Gastroesophageal sphincter (tissue), 4 donors: ENCODE data around the gene KIRREL3. TPM values are rescaled to one million over a fixed set of nuclear protein-coding genes. Genes with fewer than 3 reads are reported as not detected.

ENCODE experiments used
- ATAC-seq: fragments of 150-250 bp; one replicate; pipeline ENCODE4 v1.9.1; 2016; ENCODE audit warnings: mild to moderate bottlenecking, moderate library complexity
- H3K27ac ChIP-seq, 4 donors: fragments of 200-600 bp; sonication (generic) in 3 of 4; 1 replicate in 3 of 4; 2 replicates in 1 of 4; pipeline ENCODE4 v1.5.1; 2016 to 2019
- H3K27me3 ChIP-seq: fragments of 200-600 bp; sonication (generic); one replicate; pipeline ENCODE4 v1.5.1; 2019
- H3K36me3 ChIP-seq, 2 donors: fragments of 200-600 bp; sonication (generic); one replicate each; pipeline ENCODE4 v1.5.1; 2019; ENCODE audit warnings: control low read depth in 1 of 2
- H3K4me1 ChIP-seq, 3 donors: fragments of 200-600 bp; sonication (generic); 1 replicate in 2 of 3; 2 replicates in 1 of 3; pipeline ENCODE4 v1.5.1; 2016 to 2019; ENCODE audit warnings: control low read depth in 2 of 3
- H3K4me3 ChIP-seq, 2 donors: fragments of 200-600 bp; sonication (generic); one replicate each; pipeline ENCODE4 v1.5.1; 2019; ENCODE audit warnings: mild to moderate bottlenecking in 1 of 2, moderate library complexity in 1 of 2
- H3K9me3 ChIP-seq, 3 donors: fragments of 200-600 bp; sonication (generic); one replicate each; pipeline ENCODE4 v1.5.1; 2017 to 2019; ENCODE audit warnings: control low read depth in 2 of 3
- CTCF ChIP-seq, 4 experiments: fragments of 200-600 bp in 2 of 4; fragments of 450-650 bp in 2 of 4; sonication (generic) in 1 of 4; IDR thresholded peaks; one replicate each; pipeline ENCODE4 v1.5.1; 2017 to 2019; ENCODE audit warnings: antibody characterized with exemption in 4 of 4, mild to moderate bottlenecking in 2 of 4, moderate library complexity in 2 of 4
- EP300 ChIP-seq: sonication (generic); formaldehyde crosslinking; IDR thresholded peaks from one replicate; pipeline ENCODE4 v1.6.1; 2017; ENCODE audit warnings: antibody characterized with exemption, mild to moderate bottlenecking
- POLR2A ChIP-seq, 2 donors: fragments of 450-650 bp; IDR thresholded peaks; one replicate each; pipeline ENCODE4 v1.6.1; 2017; ENCODE audit warnings: antibody characterized with exemption in 2 of 2, mild to moderate bottlenecking in 2 of 2, moderate library complexity in 1 of 2
- POLR2AphosphoS5 ChIP-seq: sonication (generic); formaldehyde crosslinking; IDR thresholded peaks from one replicate; pipeline ENCODE4 v1.6.1; 2017; ENCODE audit warnings: antibody characterized with exemption
- WGBS, 2 donors: methylation state at CpG; one replicate each; pipeline ENCODE4 v1.1.5; 2018; ENCODE audit warnings: low coverage in 1 of 2; 5-methylcytosine and 5-hydroxymethylcytosine counted together
- total RNA-seq, 4 donors: library from RNA; depleted of rRNA; stranded (reverse); fragments of >200 nt; gene quantifications; one replicate each; pipeline ENCODE4 v1.1.0, GENCODE V29; 2016

KIRREL3 gene
- total RNA-seq, 4 donors from 2014 or later: 0.54 to 3.9 (median 1.4) TPM

DNA sequence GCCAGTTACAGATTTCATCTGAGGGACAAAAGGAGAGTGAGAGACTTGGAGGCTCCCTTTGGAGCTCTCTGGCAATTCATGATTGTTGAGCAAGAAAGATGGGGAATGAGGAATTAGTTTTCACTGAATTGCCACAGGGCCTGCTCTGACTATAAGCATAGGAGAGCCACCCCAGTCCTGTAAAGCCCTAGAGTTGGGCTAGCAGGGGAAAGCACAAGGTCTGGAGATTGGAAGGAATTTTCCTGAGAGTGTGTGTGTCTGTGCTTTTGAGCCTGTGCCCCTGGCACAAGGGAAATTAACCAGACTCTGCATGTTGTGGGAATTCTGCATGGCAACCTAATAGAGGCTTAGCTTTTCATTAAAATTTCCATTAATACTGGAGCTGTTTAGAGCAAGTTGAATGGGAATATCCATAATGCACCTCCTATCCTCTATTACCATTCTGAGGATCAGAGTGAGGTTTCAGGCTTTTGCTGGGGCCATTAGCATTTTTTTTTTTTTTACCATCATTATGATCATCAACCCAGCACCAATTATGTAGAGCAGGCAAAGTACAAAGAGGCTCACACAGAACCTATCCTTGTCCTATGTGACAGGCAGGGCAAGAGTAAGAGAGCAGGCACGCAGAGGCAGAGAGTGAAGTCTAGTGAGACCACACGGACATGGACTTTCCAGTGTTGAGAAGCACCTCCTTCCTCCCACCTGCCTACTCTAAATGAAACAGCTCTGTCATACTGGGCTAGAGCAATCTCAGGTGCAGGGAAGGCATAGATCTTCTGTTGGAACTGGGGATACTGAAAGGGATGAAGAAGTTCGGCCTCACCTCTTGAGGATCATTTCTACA lies 336.6 kb downstream of the KIRREL3 start:
- no peak overlapping the region for H3K27ac ChIP-seq
- no peak for TF ChIP-seq POLR2AphosphoS5
- no peak for TF ChIP-seq POLR2A (IDR thresholded peaks at IDR 0.05)
- no peak for TF ChIP-seq CTCF (IDR thresholded peaks at IDR 0.05)
- no peak for TF ChIP-seq EP300
- no peak overlapping the region for H3K4me3 ChIP-seq
- ATAC-seq: no peak
- peaks cover 24% of the 10 kb centered on the region for H3K27me3 ChIP-seq
- H3K4me1 ChIP-seq: no peaks in the 10 kb centered on the region
- no CpG with 5 or more reads among the region's 3 CpGs for WGBS, 2 donors
- H3K9me3 ChIP-seq: no peaks in the 10 kb centered on the region
- no peaks in the 10 kb centered on the region for H3K36me3 ChIP-seq

- Histone ChIP-seq H3K27me3 (peaks cover 11% of the 10 kb centered on the region), H3K36me3 (no peaks in the 10 kb centered on the region), H3K9me3 (no peaks in the 10 kb centered on the region), H3K4me1 (no peaks in the 10 kb centered on the region), H3K27ac (no peak overlapping the region), H3K4me3 (no peak overlapping the region)
- ATAC-seq: no peak
- 40 to 65% methylated on average over 4 to 8 of the region's 8 CpGs for WGBS, 2 donors
- no peak for TF ChIP-seq EP300
- TF ChIP-seq POLR2A (IDR thresholded peaks at IDR 0.05): no peak
- TF ChIP-seq POLR2AphosphoS5: no peak
- no peak for TF ChIP-seq CTCF (IDR thresholded peaks at IDR 0.05)
These were observed 338.4 kb downstream of the KIRREL3 start for GRCh38 chr11:126662035-126662790.

DNA sequence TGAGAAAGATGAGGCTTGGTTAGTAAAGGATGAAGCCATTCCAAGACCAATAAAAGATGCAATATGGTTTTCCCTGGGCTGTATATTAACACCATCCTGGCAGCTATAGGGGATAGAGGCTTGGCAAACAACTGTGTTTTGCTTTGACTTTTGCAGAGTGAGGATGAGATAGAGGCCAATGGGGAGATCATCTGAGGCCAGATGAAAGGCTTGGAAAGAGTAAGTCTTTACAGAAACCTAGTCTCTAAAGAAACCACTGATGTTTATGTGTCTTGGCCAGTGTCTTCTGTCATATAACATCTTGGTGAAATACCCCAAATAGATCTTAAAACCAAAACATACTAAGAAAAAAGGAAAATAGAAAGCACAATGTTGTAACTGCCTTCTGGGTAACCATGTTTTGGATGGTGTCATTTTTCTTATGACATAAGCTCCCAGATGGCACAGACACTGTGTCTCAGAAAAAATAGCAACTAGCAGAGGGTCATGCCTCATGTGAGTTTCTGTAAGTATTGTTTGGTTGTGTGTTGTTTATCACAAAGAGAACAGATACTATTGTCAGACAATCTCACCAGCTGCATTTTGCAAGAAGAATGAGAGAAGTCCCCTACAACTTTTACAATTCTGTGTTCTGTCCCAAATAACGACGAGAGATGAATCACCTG lies 339.7 kb downstream of the KIRREL3 start:
- no peak overlapping the region for H3K27ac ChIP-seq
- no peak overlapping the region for H3K4me3 ChIP-seq
- ATAC-seq: no peak
- no peak for TF ChIP-seq POLR2A (IDR thresholded peaks at IDR 0.05)
- no peak for TF ChIP-seq EP300
- no peak for TF ChIP-seq POLR2AphosphoS5
- TF ChIP-seq CTCF (IDR thresholded peaks at IDR 0.05): no peak
- WGBS, 2 donors: 73% methylated on average over 2 of the region's 2 CpGs; no CpG with 5 or more reads in 1 of the 2 donors
- H3K4me1 ChIP-seq: no peaks in the 10 kb centered on the region
- no peaks in the 10 kb centered on the region for H3K36me3 ChIP-seq
- no peaks in the 10 kb centered on the region for H3K9me3 ChIP-seq
- peaks cover 11% of the 10 kb centered on the region for H3K27me3 ChIP-seq

DNA sequence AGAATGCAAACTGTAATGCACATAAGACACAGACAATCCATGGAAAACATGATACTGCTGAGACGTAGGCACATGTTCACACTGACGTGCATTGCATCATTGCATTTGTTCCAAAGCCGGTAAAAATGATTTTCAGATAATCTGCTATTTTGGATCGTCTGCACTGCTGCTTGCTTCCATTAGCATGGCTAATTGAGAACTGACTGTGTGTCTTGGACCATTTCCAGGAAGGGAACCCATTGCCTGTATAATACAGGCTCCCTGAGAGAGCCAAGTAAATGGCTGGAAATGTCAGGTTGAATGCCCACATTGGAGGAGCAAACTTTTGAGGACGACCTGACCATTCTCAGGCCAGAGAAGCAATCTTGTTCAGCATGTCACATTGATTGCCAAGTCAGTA lies 340.2 kb downstream of the KIRREL3 start:
- Histone ChIP-seq H3K4me3 (no peak overlapping the region), H3K27ac (no peak overlapping the region), H3K4me1 (no peaks in the 10 kb centered on the region), H3K9me3 (no peaks in the 10 kb centered on the region), H3K36me3 (no peaks in the 10 kb centered on the region), H3K27me3 (peaks cover 11% of the 10 kb centered on the region)
- 61 to 88% methylated on average over 5 of the region's 5 CpGs for whole genome bisulfite sequencing, 2 donors
- no peak for ATAC-seq
- TF ChIP-seq EP300: no peak
- no peak for TF ChIP-seq POLR2AphosphoS5
- no peak for TF ChIP-seq CTCF (IDR thresholded peaks at IDR 0.05)
- no peak for TF ChIP-seq POLR2A (IDR thresholded peaks at IDR 0.05)
